ENCODE measurements around the gene ZNF423. TPM values are rescaled to one million over a fixed set of nuclear protein-coding genes. Genes with fewer than 3 reads are reported as not detected.

Gene ZNF423
- polyA plus RNA-seq, 1 experiment, result 0.11 TPM

DNA sequence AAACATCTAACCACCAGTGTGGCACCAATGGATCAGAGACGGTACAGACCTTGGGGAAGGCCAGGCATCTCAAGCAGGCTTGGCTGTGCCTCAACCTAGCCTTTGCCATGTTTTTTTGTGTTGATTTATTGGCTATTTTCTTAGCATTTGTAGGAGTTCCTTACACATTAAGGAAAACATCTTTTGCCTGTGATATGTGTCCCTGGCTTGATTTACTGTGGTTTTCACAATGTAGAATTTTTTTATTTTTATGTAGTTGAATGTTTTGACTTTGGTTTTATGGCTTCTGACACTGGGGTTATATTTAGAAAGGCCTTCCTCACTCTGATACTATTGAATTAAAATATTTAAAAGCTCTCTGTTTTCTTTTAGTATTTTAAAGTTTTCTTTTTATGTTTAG, 132.6 kb downstream of the ZNF423 start:
- CTCF ChIA-PET, result interaction anchor here (0.6 kb wide), 1 partner anchor 240 kb away, joined by 3 read pairs; no protein-coding TSS in a partner anchor
- Histone ChIP-seq H3K4me3 (ENCODE audit: low read depth, low read length) (no peak overlapping the region), H3K27ac (ENCODE audit: low read depth, low read length) (no peak overlapping the region), H3K9me3 (ENCODE audit: control insufficient read depth, insufficient read depth, low read length) (no peaks in the 10 kb centered on the region), H3K27me3 (ENCODE audit: control insufficient read depth, insufficient read depth, low read length) (peaks cover 4% of the 10 kb centered on the region)
- POLR2A ChIA-PET, result no interaction called here
- TF ChIP-seq, protein P1, sequence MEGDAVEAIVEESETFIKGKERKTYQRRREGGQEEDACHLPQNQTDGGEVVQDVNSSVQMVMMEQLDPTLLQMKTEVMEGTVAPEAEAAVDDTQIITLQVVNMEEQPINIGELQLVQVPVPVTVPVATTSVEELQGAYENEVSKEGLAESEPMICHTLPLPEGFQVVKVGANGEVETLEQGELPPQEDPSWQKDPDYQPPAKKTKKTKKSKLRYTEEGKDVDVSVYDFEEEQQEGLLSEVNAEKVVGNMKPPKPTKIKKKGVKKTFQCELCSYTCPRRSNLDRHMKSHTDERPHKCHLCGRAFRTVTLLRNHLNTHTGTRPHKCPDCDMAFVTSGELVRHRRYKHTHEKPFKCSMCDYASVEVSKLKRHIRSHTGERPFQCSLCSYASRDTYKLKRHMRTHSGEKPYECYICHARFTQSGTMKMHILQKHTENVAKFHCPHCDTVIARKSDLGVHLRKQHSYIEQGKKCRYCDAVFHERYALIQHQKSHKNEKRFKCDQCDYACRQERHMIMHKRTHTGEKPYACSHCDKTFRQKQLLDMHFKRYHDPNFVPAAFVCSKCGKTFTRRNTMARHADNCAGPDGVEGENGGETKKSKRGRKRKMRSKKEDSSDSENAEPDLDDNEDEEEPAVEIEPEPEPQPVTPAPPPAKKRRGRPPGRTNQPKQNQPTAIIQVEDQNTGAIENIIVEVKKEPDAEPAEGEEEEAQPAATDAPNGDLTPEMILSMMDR (IDR thresholded peaks at IDR 0.05; ENCODE audit: low read depth, low read length), result no peak
- no peak for DNase-seq (ENCODE audit: low read depth, low spot score)

DNA sequence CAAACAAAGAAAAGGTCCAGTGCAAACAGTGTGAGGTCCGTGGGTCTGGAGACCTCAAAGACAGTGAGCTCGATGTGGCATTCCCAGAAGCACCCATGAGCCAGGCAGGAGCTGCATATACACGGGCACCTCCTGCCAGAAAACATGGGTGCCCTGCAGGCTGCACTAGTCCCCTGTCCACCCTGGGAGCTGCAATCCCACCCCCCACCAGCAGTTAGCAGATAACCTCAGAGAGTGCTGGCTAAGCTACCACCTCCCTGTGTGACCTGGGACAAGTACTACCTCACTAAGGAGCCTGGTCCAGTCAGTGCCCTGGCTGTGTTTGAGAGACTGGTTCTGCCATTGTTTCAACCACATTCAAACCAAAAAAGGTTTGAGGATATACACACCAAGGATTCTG, 135.7 kb downstream of the ZNF423 start:
- Histone ChIP-seq H3K9me3 (ENCODE audit: control insufficient read depth, insufficient read depth, low read length) (no peaks in the 10 kb centered on the region), H3K4me3 (ENCODE audit: low read depth, low read length) (no peak overlapping the region), H3K27ac (ENCODE audit: low read depth, low read length) (no peak overlapping the region), H3K27me3 (ENCODE audit: control insufficient read depth, insufficient read depth, low read length) (peaks cover 4% of the 10 kb centered on the region)
- TF ChIP-seq, protein P1 (IDR thresholded peaks at IDR 0.05; ENCODE audit: low read depth, low read length), result no peak
- no peak for DNase-seq (ENCODE audit: low read depth, low spot score)
- ChIA-PET CTCF (no interaction called here), POLR2A (no interaction called here)

DNA sequence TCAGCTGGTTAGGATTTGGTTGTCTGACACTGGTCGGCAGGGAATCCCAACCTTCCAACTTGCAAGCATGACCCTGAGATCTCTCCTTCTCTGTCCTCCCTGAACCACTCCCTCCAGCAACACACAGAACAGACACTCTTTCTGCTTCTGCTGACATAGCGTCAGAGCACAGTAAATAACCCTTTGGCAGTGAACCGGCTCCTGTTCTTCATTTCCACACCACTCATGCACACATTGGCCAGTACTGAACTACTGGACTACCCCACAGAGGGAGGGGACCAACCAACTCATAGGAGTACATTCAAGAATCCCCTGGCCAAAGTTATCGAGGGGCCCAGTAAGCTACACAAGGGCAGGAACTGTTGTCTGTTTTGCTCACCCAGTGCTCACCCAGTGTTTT, 138.2 kb downstream of the ZNF423 start:
- ChIA-PET CTCF (no interaction called here), POLR2A (no interaction called here)
- H3K9me3 ChIP-seq (ENCODE audit: control insufficient read depth, insufficient read depth, low read length), result no peaks in the 10 kb centered on the region
- TF ChIP-seq, protein P1 (IDR thresholded peaks at IDR 0.05; ENCODE audit: low read depth, low read length), result no peak
- H3K27me3 ChIP-seq (ENCODE audit: control insufficient read depth, insufficient read depth, low read length), result peaks cover 4% of the 10 kb centered on the region
- H3K4me3 ChIP-seq (ENCODE audit: low read depth, low read length), result no peak overlapping the region
- DNase-seq (ENCODE audit: low read depth, low spot score), result no peak
- no peak overlapping the region for H3K27ac ChIP-seq (ENCODE audit: low read depth, low read length)

DNA sequence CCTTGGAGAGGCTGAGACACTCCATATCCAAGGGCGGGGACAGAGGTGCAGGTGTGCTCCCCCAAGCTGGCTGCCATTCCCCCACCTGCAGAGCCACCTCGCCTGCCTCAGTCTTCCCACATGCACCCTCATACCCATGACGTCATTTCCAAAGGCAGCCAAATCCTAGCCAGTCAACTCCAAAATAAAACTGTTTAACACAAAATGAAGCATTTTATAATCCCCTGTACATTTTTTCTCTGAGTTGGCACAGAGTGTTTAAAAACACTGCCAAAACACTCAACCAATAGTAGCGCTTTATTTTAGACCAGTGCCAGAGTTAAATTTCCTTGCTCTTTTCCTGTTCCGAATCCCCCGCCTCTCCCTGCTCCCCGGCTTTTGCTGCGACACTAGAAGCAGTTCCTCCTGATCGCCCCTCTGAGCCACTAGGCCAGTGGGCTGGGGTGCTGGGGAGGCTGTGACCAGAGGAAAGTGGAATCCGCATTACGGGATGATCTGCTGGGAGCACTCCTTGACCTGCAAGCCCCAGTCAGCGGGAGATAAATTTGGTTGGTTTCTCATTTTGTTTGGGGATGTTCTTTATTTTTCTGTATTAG, 139.5 kb downstream of the ZNF423 start:
- H3K4me3 ChIP-seq (ENCODE audit: low read depth, low read length), result no peak overlapping the region
- CTCF ChIA-PET, result no interaction called here
- TF ChIP-seq, protein P1 (IDR thresholded peaks at IDR 0.05; ENCODE audit: low read depth, low read length), result no peak
- no peak for DNase-seq (ENCODE audit: low read depth, low spot score)
- no peak overlapping the region for H3K27ac ChIP-seq (ENCODE audit: low read depth, low read length)
- no peaks in the 10 kb centered on the region for H3K9me3 ChIP-seq (ENCODE audit: control insufficient read depth, insufficient read depth, low read length)
- POLR2A ChIA-PET, result no interaction called here
- no peaks in the 10 kb centered on the region for H3K27me3 ChIP-seq (ENCODE audit: control insufficient read depth, insufficient read depth, low read length)

DNA sequence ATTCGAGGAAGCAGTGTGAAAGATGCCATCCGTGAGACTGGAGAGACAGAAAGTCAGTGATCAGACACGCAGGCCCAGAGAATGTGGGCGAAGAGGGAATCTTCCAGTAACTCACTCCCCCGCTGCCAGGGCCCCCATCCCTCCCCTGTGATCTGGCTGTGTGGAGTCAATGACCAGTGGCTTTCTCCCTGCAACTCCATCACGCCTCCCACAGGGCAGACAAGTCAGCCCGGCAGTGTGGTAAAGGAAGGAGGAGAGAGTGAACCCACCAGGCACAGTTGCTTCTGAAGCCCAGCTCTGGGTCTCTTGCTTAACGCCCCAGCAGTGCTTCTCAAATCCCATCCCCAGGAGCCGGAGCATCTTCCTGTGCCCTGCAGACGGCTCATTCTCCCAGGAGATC, 142.1 kb downstream of the ZNF423 start:
- Histone ChIP-seq H3K27me3 (ENCODE audit: control insufficient read depth, insufficient read depth, low read length) (no peaks in the 10 kb centered on the region), H3K4me3 (ENCODE audit: low read depth, low read length) (no peak overlapping the region), H3K27ac (ENCODE audit: low read depth, low read length) (no peak overlapping the region), H3K9me3 (ENCODE audit: control insufficient read depth, insufficient read depth, low read length) (no peaks in the 10 kb centered on the region)
- ChIA-PET POLR2A (no interaction called here), CTCF (no interaction called here)
- TF ChIP-seq, protein P1 (IDR thresholded peaks at IDR 0.05; ENCODE audit: low read depth, low read length), result no peak
- DNase-seq (ENCODE audit: low read depth, low spot score), result no peak
